GM18505 (cell line): Measurements from ENCODE around the gene COL24A1.
"Not testable (repeated sequence)": the region's sequence is repeated elsewhere in the genome, so short reads cannot be mapped to it uniquely, and the experiment has no call there.

Experiments used
- ATAC-seq: cut with Tn5 transposase; IDR thresholded peaks from one replicate; pipeline ENCODE4 v1.9.1; 2021; ENCODE audit not compliant: unreplicated experiment
- POLR2A ChIP-seq: IDR thresholded peaks from 4 replicates; pipeline ENCODE4 v1.6.1; 2011; ENCODE audit warnings: borderline replicate concordance; ENCODE audit not compliant: insufficient read depth, insufficient read length; ENCODE audit errors: extremely low read depth

Gene COL24A1

GRCh38 chr1:86140281-86140880, 16.2 kb downstream of the COL24A1 start:
- no peak for ATAC-seq
- no peak for TF ChIP-seq POLR2A

GRCh38 chr1:86138746-86139145, 17.8 kb downstream of the COL24A1 start:
- no peak for ATAC-seq
- no peak for TF ChIP-seq POLR2A

GRCh38 chr1:86137436-86137835, 19.1 kb downstream of the COL24A1 start:
- no peak for TF ChIP-seq POLR2A
- ATAC-seq = no peak

GRCh38 chr1:86119214-86119764, 37.3 kb downstream of the COL24A1 start:
- TF ChIP-seq POLR2A = no peak
- no peak for ATAC-seq

- TF ChIP-seq POLR2A = no peak
- ATAC-seq = no peak
Measured at GRCh38 chr1:86114816-86115400, 41.7 kb downstream of the COL24A1 start.

GRCh38 chr1:86114236-86114635, 42.3 kb downstream of the COL24A1 start:
- ATAC-seq = no peak
- no peak for TF ChIP-seq POLR2A

GRCh38 chr1:86111590-86111989, 45.0 kb downstream of the COL24A1 start:
- not testable (repeated sequence) for ATAC-seq

GRCh38 chr1:86110451-86111129, 46.0 kb downstream of the COL24A1 start:
- TF ChIP-seq POLR2A = no peak
- ATAC-seq = no peak

- no peak for TF ChIP-seq POLR2A
- no peak for ATAC-seq
Measured at GRCh38 chr1:86105533-86105866, 51.1 kb downstream of the COL24A1 start.

GRCh38 chr1:86104606-86105532, 51.7 kb downstream of the COL24A1 start:
- no peak for TF ChIP-seq POLR2A
- ATAC-seq = no peak

- TF ChIP-seq POLR2A = no peak
- no peak for ATAC-seq
Measured at GRCh38 chr1:86101616-86102015, 55.0 kb downstream of the COL24A1 start.

- no peak for ATAC-seq
- TF ChIP-seq POLR2A = no peak
Measured at GRCh38 chr1:86100401-86100800, 56.2 kb downstream of the COL24A1 start.

GRCh38 chr1:86089765-86090164, 66.8 kb downstream of the COL24A1 start:
- ATAC-seq = no peak
- TF ChIP-seq POLR2A = no peak
